Measurements from ENCODE around the gene EIF2B5.
"Not testable (repeated sequence)": the region's sequence is repeated elsewhere in the genome, so short reads cannot be mapped to it uniquely, and the experiment has no call there.

Gene EIF2B5

DNA sequence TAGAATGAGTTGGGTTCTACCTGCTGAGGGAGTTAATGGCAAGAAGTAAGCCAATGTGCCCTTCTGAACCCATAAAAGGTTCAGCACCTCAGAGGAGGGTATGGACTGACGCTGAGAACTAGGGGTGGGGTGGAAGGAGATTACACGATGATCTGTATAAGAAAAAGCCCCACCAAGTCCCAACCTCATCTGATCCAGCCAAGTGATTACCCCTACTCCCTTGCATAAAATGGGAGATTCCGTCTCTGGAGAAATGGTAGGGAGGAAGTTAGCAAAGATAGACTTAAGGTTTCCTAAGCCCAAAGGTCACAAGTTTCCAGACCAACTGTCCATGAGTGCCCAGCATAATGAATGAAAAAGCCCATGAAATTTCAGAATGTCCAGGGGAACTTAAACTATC lies 12.9 kb downstream of the EIF2B5 start:
- no peak for DNase-seq (ENCODE audit: low spot score)

DNA sequence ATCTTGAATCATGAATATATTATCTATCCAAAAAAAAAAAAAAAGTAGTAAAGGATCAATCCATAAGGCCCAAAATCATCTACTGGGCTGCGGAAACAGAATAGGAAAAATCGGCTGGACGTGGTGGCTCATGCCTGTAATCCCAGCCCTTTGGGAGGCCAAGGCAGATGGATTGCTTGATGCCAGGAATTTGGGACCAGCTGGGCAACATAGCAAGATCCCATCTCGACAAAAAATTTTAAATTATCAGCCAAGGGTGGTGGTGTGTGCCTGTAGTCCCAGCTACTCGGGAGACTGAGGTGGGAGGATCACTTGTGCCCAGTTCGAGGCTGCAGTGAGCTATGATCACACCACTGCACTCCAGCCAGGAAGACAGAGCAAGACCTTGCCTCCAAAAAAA lies 14.0 kb downstream of the EIF2B5 start:
- DNase-seq (ENCODE audit: low spot score), result no peak

DNA sequence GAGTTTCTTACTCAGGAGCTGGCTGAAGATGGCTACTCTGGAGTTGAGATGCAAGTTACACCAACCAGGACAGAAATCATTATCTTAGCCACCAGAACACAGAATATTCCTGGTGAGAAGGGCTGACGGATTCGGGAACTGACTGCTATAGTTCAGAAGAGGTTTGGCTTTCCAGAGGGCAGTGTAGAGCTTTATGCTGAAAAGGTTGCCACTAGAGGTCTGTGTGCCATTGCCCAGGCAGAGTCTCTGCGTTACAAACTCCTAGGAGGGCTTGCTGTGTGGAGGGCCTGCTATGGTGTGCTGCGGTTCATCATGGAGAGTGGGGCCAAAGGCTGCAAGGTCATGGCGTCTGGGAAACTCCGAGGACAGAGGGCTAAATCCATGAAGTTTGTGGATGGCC lies 14.6 kb downstream of the EIF2B5 start:
- not testable (repeated sequence) for DNase-seq (ENCODE audit: low spot score)

DNA sequence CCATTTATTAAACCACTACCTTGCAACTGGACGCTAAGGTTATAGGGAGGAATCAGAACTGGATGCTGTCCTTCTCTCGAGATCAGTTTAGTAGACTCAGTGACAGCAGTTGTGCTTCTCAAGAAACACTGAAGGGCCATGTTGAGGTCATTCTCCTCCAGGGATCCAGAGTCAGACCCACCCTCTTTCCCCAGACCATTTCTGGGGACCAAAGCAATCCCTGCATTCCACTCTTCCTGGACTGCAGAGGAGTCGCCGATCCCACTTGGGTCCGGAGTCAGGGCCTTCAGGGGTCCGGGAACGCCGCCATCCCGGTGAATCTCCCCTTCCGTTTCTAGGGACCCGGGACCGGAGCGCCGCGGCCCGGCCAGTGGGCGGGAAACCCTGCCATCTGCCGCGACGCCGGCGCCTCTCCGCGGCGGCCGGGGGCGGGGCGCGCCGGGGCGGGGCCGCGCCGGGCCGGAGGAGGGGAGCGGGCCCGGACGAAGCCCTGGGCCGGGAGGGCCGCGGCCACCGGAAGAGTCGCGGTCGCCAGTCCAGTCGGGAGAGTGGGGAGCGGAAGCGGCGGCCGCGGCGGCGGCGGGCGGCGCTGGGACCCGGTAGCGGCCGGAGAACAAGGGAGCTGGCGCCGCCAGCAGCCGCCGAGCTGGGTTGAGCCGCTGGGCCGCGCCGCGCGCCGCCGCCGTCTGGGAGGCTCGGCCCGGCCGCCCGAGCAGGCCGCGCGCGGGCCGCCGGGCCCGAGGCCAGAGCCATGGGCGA lies 19.9 kb downstream of the EIF2B5 start, which contains the start of gene DVL3:
TSS of gene DVL3 (plus strand) at position 493 of the 759 bp plus-strand sequence. CDS start at position 752, 259 bp downstream.
- peak; percentile 73 for DNase-seq (ENCODE audit: low spot score)

DNA sequence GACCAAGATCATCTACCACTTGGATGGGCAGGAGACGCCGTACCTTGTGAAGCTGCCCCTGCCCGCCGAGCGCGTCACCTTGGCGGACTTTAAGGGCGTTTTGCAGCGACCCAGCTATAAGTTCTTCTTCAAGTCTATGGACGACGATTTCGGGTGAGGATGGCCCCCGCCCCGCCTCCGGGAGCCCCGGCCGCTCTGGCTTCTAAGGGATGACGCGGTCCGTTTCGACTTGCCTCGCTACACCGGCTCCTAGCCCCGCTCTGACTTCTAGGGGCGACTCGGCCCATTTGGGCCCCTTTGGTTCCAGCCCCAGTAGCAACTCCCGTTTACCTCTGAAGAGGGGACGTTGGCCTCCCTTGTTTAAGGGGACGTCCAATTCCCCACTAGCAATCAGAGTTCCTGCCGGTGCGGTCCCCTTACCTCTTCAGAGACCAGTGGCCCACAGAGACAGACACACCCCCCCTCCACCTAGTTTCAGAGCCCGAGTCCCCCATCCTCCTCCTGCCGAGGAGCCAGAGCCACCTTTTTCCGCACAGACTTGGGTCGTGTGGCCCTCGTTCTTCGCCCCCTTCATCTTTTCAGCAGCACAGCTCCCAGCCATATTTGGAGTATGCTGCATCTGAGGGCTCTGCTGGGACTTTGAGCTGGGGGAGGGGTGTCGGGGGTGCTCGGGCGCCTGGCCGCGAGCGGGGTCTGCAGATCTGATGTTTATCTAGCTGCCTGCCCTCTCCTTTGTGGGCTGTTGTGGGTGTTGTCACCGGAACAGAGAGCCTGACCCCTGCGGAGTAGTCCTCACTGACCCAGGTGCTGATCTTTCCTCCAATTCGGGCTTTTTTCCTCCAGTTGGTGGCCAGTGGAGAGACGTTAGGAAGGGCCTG lies 20.7 kb downstream of the EIF2B5 start:
- DNase-seq (ENCODE audit: low spot score), result peak; percentile 57

DNA sequence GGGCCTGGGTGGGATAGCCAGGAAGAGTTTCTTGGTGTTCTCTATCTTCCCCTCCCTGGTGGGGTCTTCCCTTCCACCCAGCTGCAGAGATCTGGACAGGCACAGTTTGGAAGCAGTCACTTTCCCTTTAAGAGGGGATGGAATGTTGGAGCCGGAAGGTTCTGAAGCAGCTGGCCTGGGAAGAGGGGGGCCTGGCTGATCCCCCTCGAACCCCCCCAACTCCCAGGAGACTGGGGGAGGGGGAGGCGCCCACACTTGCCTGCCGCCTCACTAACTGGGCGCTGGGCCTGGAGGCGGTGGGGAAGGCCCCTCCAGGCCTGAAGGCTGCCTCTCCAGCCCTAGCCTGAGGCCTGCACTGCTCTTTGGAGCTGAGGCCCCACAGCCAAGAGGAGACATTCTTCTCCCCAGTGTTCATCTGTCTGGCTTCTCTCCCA lies 21.4 kb downstream of the EIF2B5 start:
- DNase-seq (ENCODE audit: low spot score), result peak; percentile 76

DNA sequence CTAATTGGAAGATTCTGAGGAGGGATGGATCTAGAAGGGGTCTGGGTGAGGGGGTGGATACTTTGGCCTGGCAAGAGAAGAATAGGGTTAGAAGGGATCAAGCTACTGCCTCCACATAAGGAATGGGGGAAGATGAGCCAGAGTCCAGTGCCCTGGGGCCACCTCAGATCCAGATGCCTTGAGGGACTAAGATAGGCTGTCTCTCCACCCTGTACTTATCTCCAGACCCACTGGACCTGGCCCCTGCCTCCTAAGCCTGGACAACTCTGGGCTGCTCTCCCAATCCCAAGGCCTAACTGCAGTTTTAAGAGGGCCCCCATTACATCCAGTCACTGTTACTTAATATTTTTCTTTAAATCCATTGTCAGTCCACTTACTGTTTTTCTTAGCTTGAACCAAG lies 22.0 kb downstream of the EIF2B5 start:
- peak; percentile 22 for DNase-seq (ENCODE audit: low spot score)

DNA sequence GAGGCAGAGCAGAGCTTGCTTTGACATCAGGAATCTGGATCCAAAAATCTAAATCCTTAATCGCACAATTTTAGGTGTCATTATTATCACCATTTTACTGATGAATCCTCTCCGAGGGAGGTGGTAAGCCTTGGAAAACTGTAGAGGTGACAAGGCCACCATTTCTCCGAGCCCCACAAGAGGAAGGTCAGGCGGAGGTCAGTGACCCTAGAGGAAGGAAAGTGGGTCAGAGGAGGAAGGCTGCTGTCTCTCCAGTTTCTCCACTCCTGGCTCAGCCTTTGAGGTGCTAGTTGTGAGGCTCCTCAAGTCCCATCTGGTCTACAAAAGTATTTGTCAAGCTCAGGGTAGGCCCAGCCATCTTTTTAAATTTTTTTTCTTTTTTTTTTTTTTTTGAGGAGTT lies 23.2 kb downstream of the EIF2B5 start:
- no peak for DNase-seq (ENCODE audit: low spot score)

DNA sequence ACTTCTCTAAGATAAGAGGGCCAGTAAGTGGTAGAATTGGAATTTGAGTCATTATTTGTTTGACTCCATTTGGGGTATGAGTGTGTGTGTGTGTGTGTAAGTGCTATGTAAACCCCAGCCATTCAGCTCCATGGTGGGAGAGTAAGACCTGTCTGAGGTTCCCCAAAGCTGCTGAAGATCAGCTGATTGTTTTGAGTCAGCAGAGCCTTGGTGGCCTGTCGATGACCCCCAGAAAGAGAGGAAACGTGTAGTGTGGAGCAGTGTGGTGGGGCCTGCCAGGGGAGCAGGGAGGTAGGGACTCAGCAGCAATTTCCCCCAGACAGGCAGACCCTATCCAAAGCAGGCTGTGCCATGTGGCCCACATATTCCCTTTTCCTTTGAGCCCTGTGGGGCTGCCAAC lies 25.3 kb downstream of the EIF2B5 start:
- DNase-seq (ENCODE audit: low spot score), result peak; percentile 66

DNA sequence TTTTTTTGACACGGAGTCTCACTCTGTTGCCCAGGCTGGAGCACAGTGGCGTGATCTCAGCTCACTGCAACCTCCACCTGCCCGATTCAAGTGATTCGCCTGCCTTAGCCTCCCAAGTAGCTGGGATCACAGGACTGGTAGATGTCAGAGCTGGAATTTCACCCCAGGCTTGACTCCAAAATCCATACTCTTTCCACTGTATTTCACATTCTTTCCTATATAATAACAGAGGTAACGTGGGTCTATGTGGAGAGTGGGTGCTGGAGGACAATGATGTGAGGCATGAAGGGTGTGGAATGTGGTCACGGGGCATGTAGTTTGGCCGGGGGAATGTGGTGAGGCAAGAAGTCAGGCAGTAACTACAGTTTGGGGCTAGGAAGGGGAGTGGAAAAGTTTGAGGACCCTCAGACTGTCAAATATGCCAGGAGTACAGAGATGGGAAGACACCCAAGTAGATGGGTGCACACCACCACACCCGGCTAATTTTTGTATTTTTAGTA lies 27.5 kb downstream of the EIF2B5 start:
- DNase-seq (ENCODE audit: low spot score), result not testable (repeated sequence)

DNA sequence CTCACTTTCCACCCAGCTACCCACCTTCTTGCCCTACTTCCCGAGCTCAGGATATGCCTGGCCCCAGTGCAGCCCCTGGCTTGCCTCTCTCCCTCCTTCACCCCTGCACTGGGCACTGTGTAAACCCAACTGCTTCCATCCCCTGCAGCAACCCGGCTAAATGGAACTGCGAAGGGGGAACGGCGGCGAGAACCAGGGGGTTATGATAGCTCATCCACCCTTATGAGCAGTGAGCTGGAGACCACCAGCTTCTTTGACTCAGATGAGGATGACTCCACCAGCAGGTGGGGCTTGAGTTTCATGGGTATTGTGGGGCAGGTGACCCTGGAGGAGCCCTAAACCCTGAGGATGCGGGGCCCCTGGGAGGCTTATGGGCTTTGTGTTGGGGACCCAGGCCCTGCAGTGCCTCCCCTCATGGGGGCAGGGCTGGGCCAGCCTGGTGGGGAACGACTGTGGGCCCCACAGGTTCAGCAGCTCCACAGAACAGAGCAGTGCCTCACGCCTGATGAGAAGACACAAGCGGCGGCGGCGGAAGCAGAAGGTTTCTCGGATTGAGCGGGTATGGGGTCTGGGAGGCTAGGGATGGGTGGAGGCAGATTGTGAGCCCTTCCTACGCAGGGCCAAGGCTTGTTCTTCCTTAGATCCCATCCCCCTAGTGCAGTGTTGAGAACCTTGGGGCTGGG lies 29.6 kb downstream of the EIF2B5 start:
- DNase-seq (ENCODE audit: low spot score), result no peak

DNA sequence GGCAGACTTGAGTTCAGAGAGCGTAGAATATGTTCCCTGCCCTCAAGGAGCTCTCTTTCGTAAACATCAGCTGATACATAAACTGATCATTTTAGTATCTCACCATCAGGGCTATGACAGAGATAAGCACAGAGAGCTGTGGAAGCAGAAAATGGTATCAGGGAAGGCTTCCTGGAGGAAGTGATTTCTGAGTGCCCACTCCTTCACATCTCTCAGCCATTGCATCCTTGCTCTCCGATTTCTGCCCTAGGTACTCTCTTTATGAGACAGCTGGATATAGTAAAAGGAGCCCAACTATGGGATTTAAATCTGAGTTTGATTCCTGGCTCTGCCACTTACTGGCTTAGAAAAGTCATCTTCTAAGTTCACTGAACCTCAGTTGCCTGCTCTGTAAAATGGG lies 30.4 kb downstream of the EIF2B5 start:
- DNase-seq (ENCODE audit: low spot score), result no peak

DNA sequence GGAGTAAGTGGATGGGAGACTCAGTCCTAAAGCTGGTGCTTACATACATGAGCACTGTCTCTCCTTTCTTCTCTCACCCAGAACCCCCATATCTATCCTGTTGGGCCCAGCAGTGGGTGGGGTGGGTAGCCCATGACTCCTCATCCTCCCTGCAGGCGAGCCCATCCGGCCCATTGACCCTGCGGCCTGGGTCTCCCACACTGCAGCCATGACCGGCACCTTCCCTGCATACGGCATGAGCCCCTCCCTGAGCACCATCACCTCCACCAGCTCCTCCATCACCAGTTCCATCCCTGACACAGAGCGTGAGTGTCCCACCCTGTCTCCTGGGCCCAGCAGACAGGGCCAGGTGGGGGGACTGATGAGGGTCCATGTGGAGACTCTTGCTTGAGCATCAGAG lies 31.5 kb downstream of the EIF2B5 start:
- DNase-seq (ENCODE audit: low spot score), result no peak

DNA sequence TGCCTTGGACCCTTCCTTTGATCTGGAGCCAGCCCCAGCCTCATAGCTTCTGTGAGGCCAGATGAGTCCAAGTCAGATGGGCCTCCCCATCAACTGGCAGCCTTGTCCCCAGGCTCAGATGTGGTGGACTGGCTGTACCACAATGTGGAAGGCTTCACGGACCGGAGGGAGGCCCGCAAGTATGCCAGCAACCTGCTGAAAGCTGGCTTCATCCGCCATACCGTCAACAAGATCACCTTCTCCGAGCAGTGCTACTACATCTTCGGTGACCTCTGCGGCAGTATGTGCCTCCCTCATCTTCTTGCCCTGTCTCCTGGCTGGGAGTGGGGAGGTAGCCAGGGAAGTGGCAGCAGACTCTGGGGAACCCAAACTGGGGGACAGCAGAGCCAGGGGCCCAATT lies 32.6 kb downstream of the EIF2B5 start:
- no peak for DNase-seq (ENCODE audit: low spot score)

DNA sequence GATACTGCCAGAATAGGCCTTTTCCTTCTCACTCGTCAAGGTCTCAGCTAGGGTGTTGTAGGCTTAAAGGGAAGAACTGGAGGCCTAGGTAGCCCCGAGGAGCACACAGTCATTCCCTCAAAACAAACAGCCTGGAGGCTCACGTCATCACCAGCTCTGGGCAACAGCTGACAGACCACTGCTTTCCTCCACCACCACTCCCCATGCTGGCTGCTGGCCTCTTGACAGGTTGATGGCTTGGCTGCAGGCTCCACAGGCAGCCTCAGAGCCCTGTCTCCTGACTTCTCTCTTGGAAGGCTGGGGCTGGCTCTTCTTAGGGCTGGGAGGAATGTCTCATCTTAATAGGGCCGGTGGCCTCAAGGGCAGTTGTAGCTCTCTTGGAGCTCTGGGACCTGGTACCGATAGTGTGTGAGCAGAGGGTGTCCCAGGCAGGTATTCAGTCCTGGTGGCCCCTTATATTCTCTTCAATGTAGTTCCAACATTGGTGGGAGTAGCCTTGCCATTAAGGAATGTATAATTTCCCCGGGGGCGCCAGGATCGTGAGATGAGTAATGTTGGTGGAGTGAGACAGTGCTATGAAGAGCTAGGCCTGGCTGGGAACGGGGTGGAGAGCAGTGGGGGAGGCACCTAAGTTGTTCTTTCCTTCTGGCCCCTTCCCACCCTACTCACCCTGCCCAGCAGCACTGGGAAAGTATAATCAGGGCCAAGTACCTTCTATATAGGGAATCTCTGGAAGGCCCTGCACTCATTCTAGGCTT lies 33.4 kb downstream of the EIF2B5 start:
- DNase-seq (ENCODE audit: low spot score), result peak; percentile 93

DNA sequence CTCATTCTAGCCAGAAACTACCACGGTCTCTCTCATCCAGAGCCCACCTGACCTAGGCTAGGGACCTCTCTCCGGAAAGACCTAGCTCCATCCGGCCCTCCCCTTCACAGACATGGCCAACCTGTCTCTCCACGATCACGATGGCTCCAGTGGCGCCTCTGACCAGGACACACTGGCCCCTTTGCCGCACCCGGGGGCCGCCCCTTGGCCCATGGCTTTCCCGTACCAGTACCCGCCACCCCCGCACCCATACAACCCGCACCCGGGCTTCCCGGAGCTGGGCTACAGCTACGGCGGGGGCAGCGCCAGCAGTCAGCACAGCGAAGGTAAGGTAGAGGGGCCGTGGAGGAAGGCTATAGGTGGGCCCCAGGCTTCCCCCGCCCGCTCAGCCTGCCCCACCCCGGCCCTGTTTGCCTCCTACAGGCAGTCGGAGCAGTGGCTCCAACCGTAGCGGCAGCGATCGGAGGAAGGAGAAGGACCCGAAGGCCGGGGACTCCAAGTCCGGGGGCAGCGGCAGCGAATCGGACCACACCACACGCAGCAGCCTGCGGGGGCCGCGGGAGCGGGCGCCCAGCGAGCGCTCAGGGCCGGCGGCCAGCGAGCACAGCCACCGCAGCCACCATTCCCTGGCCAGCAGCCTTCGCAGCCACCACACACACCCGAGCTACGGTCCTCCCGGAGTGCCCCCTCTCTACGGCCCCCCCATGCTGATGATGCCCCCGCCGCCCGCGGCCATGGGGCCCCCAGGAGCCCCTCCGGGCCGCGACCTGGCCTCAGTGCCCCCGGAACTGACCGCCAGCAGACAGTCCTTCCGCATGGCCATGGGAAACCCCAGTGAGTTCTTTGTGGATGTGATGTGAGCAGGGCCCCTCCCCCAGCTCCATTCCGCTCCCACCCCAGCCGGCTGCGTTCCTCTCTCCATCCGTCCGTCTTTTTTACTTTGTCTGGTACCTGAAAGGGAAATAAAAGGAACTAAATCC lies 35.0 kb downstream of the EIF2B5 start:
- DNase-seq (ENCODE audit: low spot score), result no peak

DNA sequence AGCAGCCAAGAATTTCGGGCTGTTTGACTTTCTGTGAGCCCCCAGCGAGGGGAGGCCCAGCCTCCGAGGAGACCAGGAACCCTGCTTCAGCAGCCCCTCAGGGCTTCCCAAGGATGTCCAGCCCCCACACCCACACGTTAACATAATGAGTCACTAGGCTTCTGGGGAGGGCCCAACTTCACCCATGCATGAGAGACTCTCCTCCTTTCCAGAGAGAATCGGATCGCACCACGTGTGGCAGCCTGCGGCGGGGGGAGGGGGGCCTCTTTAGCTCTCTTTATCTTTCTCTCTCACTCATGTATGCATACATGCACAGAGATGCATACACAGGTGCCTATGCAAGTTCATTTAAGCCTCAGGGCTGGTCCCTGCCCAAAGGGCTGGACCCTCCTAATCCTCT lies 36.4 kb downstream of the EIF2B5 start:
- DNase-seq (ENCODE audit: low spot score), result no peak

DNA sequence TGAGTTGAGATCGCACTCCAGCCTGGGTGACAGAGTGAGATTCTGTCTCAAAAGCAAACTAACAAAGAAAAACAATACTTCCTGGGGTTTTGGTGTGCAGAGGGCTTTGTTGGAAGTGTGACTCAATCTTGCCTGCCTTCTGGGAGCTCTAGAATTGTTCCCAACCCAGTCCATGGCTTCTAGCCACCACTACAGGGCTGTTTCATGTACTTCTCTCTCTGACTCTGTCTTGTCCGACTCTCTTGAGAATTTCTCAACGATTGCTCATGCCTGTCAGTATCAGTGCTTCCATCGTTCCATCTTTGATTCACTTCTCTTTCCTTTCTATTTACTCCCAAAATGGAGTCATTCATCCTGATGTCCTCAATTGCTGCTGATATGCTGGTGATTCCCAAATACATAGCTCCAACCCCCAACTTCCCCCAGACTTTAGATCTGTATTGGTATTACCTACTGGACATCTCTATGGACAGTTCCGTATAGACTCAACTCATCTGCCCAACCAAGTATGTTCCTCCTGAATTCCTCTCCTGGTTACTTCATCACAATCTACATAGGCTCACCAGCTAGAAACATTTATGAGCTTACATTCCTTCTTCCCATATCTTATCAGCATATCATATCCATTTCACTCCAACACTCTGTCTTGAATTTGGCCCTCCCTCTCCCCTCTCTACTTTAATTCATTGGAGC lies 37.7 kb downstream of the EIF2B5 start:
- DNase-seq (ENCODE audit: low spot score), result peak; percentile 85

DNA sequence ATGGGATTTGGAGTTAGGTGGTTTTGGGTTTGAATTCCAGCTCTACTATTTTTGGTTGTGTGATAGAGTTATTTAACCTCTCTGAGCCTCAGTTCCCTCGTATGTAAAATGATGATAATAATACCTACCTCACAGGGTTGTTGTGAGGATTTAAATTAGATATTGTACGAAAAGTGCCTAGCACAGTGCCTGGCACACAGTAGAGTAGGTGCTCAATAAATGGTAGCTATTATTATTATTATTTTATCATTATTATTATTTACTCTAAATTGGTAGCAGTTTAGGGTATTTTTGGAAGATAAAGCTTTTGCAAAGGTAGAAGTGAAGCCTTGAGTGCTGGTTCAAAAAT lies 38.2 kb downstream of the EIF2B5 start:
- no peak for DNase-seq (ENCODE audit: low spot score)

DNA sequence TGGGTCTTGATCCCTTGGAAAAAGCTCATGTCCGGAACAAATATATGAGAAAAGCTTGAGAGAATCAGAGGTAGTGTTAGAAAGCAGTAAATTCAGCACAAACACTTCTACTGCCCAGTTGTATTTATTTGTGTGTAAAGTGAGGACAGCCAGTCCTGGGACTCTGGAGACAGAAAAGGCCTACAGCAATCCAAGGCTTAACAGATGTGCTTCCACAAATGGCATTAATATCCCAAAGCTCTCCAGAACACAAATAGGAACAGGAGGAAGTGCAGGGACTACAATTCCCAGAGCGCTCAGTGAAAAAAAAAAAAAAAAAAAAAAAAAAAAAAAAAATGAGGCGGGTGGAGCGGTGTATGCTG lies 39.1 kb downstream of the EIF2B5 start:
- DNase-seq (ENCODE audit: low spot score), result no peak

Data from hepatic stellate cell (primary cell).